ENCODE results near the gene PCED1B.

DNA sequence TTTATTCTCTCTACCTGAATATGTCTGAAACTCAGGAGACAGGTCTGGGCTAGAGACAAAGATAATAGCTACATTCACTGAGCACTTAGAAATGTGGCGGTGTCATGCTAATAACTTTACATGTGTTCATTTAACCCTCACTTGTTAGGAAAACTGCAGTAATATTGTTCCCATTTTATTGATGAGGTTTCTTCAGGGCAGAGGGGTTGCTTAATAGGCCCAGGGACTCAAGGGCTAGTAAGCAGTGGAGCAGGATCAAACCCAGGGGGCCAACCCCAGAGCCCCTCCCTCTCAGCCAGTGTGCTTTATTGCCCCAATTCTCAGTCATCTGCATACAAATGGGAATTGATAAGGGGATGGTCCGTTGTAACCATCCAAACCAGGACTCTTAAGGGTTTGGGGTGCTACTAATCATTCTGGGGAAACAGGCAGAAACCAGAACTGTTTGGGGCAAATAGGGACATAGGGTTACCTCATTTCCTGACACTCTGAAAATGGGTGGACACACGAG, 143.2 kb downstream of the PCED1B start:
- TF ChIP-seq, protein P1, sequence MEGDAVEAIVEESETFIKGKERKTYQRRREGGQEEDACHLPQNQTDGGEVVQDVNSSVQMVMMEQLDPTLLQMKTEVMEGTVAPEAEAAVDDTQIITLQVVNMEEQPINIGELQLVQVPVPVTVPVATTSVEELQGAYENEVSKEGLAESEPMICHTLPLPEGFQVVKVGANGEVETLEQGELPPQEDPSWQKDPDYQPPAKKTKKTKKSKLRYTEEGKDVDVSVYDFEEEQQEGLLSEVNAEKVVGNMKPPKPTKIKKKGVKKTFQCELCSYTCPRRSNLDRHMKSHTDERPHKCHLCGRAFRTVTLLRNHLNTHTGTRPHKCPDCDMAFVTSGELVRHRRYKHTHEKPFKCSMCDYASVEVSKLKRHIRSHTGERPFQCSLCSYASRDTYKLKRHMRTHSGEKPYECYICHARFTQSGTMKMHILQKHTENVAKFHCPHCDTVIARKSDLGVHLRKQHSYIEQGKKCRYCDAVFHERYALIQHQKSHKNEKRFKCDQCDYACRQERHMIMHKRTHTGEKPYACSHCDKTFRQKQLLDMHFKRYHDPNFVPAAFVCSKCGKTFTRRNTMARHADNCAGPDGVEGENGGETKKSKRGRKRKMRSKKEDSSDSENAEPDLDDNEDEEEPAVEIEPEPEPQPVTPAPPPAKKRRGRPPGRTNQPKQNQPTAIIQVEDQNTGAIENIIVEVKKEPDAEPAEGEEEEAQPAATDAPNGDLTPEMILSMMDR (IDR thresholded peaks at IDR 0.05), result no peak
- TF ChIP-seq POLR2A (IDR thresholded peaks at IDR 0.05), result no peak
